HG03342 (cell line): Measurements from ENCODE around the gene TAF10.
A peak's percentile ranks its signal among the peaks of the same experiment; 100 is the strongest.

Source experiments
- ATAC-seq: cut with Tn5 transposase; IDR thresholded peaks from one replicate; pipeline ENCODE4 v1.9.1; 2021; ENCODE audit warnings: mild to moderate bottlenecking, moderate library complexity; ENCODE audit not compliant: unreplicated experiment

Gene TAF10

GRCh38 chr11:6625832-6626420 is 13.9 kb upstream of the TAF10 start:
- ATAC-seq = no peak

GRCh38 chr11:6625156-6625831 is 13.3 kb upstream of the TAF10 start:
- no peak for ATAC-seq

- no peak for ATAC-seq
These were observed 11.7 kb upstream of the TAF10 start for GRCh38 chr11:6623391-6624363.

GRCh38 chr11:6622261-6623171 is 10.5 kb upstream of the TAF10 start:
- no peak for ATAC-seq

- ATAC-seq = no peak
These were observed 9.7 kb upstream of the TAF10 start for GRCh38 chr11:6621711-6622211.

- ATAC-seq = no peak
These were observed 8.6 kb upstream of the TAF10 start for GRCh38 chr11:6620636-6621035.

GRCh38 chr11:6619004-6619745 is 7.2 kb upstream of the TAF10 start, which contains the start of gene TPP1:
TPP1 (minus strand) TSS chr11:6619422; CDS start chr11:6619400, 22 bp downstream.
- peak; percentile 99 for ATAC-seq

GRCh38 chr11:6618117-6619003 is 6.3 kb upstream of the TAF10 start:
- no peak for ATAC-seq

GRCh38 chr11:6617315-6617781 is 5.3 kb upstream of the TAF10 start:
- no peak for ATAC-seq

- no peak for ATAC-seq
These were observed 4.7 kb upstream of the TAF10 start for GRCh38 chr11:6616596-6617250.

- ATAC-seq = no peak
These were observed 4.0 kb upstream of the TAF10 start for GRCh38 chr11:6615882-6616585.

- no peak for ATAC-seq
These were observed 3.0 kb upstream of the TAF10 start for GRCh38 chr11:6615046-6615445.

- ATAC-seq = no peak
These were observed 2.4 kb upstream of the TAF10 start for GRCh38 chr11:6614446-6614845.

- ATAC-seq = no peak
These were observed 1.5 kb upstream of the TAF10 start for GRCh38 chr11:6613496-6613895.

GRCh38 chr11:6611963-6612212 is 128 bp downstream of the TAF10 start:
- peak; percentile 11 for ATAC-seq

GRCh38 chr11:6611092-6611962 is 689 bp downstream of the TAF10 start:
- peak; percentile 3 for ATAC-seq

- ATAC-seq = no peak
These were observed 1.4 kb downstream of the TAF10 start for GRCh38 chr11:6610591-6610990.
